Vagina (tissue), 2 donors: ENCODE results near the gene ZBTB7A.

Experiments
- CTCF ChIP-seq, 3 experiments: fragments of 450-650 bp in 2 of 3; fragments of 200-600 bp in 1 of 3; sonication (generic) in 1 of 3; IDR thresholded peaks; one replicate each; pipeline ENCODE4 v1.5.1; 2017 to 2019; ENCODE audit warnings: antibody characterized with exemption in 3 of 3, mild to moderate bottlenecking in 2 of 3, moderate library complexity in 2 of 3
- POLR2AphosphoS5 ChIP-seq, 2 donors: sonication (generic); formaldehyde crosslinking; IDR thresholded peaks; one replicate each; pipeline ENCODE4 v1.9.0; 2017; ENCODE audit warnings: antibody characterized with exemption in 2 of 2, mild to moderate bottlenecking in 2 of 2, low read depth in 1 of 2; ENCODE audit not compliant: insufficient read depth in 1 of 2

GRCh38 chr19:4025317-4025716, 41.4 kb downstream of the ZBTB7A start:
- no peak for TF ChIP-seq CTCF (IDR thresholded peaks at IDR 0.05)
- no peak for TF ChIP-seq POLR2AphosphoS5 (IDR thresholded peaks at IDR 0.05; ENCODE audit: insufficient read depth in 1 of 2, low read depth in 1 of 2)
